Parathyroid adenoma (tissue), 2 donors: ENCODE measurements around the gene ERCC6.
A peak's percentile ranks its signal among the peaks of the same experiment; 100 is the strongest.

Source experiments
- H2AFZ ChIP-seq: fragments of 300-600 bp; sonication (generic); one replicate; pipeline ENCODE4 v1.7.0; 2017; ENCODE audit warnings: antibody characterized with exemption, mild to moderate bottlenecking
- H3K27ac ChIP-seq: fragments of 300-600 bp; sonication (generic); one replicate; pipeline ENCODE4 v1.7.0; 2017
- H3K27me3 ChIP-seq: fragments of 300-600 bp; sonication (generic); one replicate; pipeline ENCODE4 v1.7.0; 2017; ENCODE audit warnings: low read length; ENCODE audit not compliant: control insufficient read depth, insufficient read depth
- H3K36me3 ChIP-seq: fragments of 300-600 bp; sonication (generic); one replicate; pipeline ENCODE4 v1.7.0; 2017; ENCODE audit warnings: low read length; ENCODE audit not compliant: control insufficient read depth, insufficient read depth
- H3K4me1 ChIP-seq: fragments of 300-600 bp; sonication (generic); one replicate; pipeline ENCODE4 v1.7.0; 2017; ENCODE audit warnings: control low read depth
- H3K4me2 ChIP-seq: fragments of 300-600 bp; sonication (generic); one replicate; pipeline ENCODE4 v1.7.0; 2017; ENCODE audit warnings: low read length
- H3K4me3 ChIP-seq: fragments of 300-600 bp; sonication (generic); one replicate; pipeline ENCODE4 v1.7.0; 2017; ENCODE audit warnings: low read depth, low read length
- H3K79me2 ChIP-seq: fragments of 300-600 bp; sonication (generic); one replicate; pipeline ENCODE4 v1.7.0; 2017; ENCODE audit warnings: control low read depth
- H3K9ac ChIP-seq: fragments of 300-600 bp; sonication (generic); one replicate; pipeline ENCODE4 v1.7.0; 2017; ENCODE audit warnings: mild to moderate bottlenecking
- H3K9me3 ChIP-seq: fragments of 300-600 bp; sonication (generic); one replicate; pipeline ENCODE4 v1.7.0; 2017; ENCODE audit warnings: low read length; ENCODE audit not compliant: control insufficient read depth
- TF ChIP-seq, protein P1 (sequence below): fragments of 300-600 bp; sonication (generic); IDR thresholded peaks from one replicate; pipeline ENCODE4 v1.7.0; 2017; ENCODE audit warnings: antibody characterized with exemption, mild to moderate bottlenecking
- donor health status: primary hyperparathyroidism.

Gene ERCC6

DNA sequence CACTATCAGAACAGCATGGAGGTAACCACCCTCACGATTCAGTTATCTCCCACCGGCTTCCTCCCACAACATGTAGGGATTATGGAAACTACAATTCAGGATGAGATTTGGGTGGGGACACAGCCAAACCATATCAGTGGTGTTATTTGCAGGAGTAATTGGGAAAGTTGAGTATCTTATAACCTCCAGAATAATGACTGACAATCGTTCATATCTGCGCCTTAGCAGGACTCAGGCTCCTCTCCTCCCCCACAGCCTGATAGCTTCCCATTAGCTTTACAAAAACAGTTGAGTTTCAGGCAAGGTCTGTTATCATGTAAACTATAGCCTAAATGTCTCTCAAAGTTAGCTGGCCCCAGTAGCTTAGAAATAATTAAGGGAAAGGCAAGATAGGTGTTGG, 3.4 kb upstream of the ERCC6 start:
- no peak overlapping the region for H2AFZ ChIP-seq
- H3K27ac ChIP-seq, result no peak overlapping the region
- no peaks in the 10 kb centered on the region for H3K27me3 ChIP-seq
- H3K79me2 ChIP-seq, result peaks cover 14% of the 10 kb centered on the region
- no peak overlapping the region for H3K4me2 ChIP-seq
- no peak overlapping the region for H3K9ac ChIP-seq
- no peak overlapping the region for H3K4me3 ChIP-seq
- no peaks in the 10 kb centered on the region for H3K36me3 ChIP-seq
- peaks cover 8% of the 10 kb centered on the region for H3K4me1 ChIP-seq
- no peaks in the 10 kb centered on the region for H3K9me3 ChIP-seq
- TF ChIP-seq, protein P1, sequence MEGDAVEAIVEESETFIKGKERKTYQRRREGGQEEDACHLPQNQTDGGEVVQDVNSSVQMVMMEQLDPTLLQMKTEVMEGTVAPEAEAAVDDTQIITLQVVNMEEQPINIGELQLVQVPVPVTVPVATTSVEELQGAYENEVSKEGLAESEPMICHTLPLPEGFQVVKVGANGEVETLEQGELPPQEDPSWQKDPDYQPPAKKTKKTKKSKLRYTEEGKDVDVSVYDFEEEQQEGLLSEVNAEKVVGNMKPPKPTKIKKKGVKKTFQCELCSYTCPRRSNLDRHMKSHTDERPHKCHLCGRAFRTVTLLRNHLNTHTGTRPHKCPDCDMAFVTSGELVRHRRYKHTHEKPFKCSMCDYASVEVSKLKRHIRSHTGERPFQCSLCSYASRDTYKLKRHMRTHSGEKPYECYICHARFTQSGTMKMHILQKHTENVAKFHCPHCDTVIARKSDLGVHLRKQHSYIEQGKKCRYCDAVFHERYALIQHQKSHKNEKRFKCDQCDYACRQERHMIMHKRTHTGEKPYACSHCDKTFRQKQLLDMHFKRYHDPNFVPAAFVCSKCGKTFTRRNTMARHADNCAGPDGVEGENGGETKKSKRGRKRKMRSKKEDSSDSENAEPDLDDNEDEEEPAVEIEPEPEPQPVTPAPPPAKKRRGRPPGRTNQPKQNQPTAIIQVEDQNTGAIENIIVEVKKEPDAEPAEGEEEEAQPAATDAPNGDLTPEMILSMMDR, result no peak

DNA sequence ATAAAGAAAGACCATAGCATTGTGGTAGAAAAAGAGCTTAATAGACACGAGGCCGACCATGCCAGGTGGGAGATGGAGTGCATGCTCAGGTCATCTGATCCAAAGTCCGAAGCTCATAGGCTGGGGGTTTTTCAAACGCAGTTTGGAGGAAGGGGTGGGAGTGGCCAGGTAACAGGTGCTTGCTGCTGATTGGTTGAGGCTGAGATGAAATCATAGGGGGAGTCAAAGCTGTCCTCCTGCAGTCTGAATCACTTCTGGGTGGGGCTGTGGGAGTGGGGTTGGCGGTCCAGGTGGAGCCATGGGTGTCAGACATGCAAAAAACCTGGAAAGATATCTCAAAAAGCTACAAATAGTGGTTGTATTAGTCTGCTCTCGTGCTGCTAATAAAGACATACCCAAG, 2.8 kb upstream of the ERCC6 start:
- no peak overlapping the region for H3K4me2 ChIP-seq
- no peaks in the 10 kb centered on the region for H3K36me3 ChIP-seq
- TF ChIP-seq, protein P1, result no peak
- H3K79me2 ChIP-seq, result peaks cover 16% of the 10 kb centered on the region
- H3K4me3 ChIP-seq, result no peak overlapping the region
- H2AFZ ChIP-seq, result no peak overlapping the region
- no peaks in the 10 kb centered on the region for H3K9me3 ChIP-seq
- H3K27ac ChIP-seq, result no peak overlapping the region
- H3K27me3 ChIP-seq, result no peaks in the 10 kb centered on the region
- H3K4me1 ChIP-seq, result peaks cover 8% of the 10 kb centered on the region
- H3K9ac ChIP-seq, result no peak overlapping the region

- Histone ChIP-seq H3K4me2 (peak overlapping the region; percentile 76), H3K9ac (peak overlapping the region; percentile 1), H3K4me1 (peaks cover 8% of the 10 kb centered on the region), H3K27me3 (no peaks in the 10 kb centered on the region), H3K9me3 (no peaks in the 10 kb centered on the region), H3K27ac (peak overlapping the region; percentile 90), H3K4me3 (no peak overlapping the region), H3K36me3 (no peaks in the 10 kb centered on the region), H2AFZ (peak overlapping the region; percentile 91), H3K79me2 (peaks cover 24% of the 10 kb centered on the region)
- TF ChIP-seq, protein P1, result no peak
These were observed 1.3 kb upstream of the ERCC6 start for GRCh38 chr10:49540056-49540797.

GRCh38 chr10:49539320-49539885, 482 bp upstream of the ERCC6 start:
- H2AFZ ChIP-seq, result peak overlapping the region; percentile 91
- peaks cover 8% of the 10 kb centered on the region for H3K4me1 ChIP-seq
- H3K4me2 ChIP-seq, result peak overlapping the region; percentile 76
- peaks cover 30% of the 10 kb centered on the region for H3K79me2 ChIP-seq
- peak overlapping the region; percentile 90 for H3K27ac ChIP-seq
- no peaks in the 10 kb centered on the region for H3K36me3 ChIP-seq
- no peaks in the 10 kb centered on the region for H3K9me3 ChIP-seq
- TF ChIP-seq, protein P1, result no peak
- no peaks in the 10 kb centered on the region for H3K27me3 ChIP-seq
- peak overlapping the region; percentile 1 for H3K9ac ChIP-seq
- peak overlapping the region; percentile 84 for H3K4me3 ChIP-seq
